GM18526 (cell line): ENCODE results near the gene TMEM151A.

ENCODE experiments used
- POLR2A ChIP-seq: IDR thresholded peaks from 3 replicates; pipeline ENCODE4 v1.6.1; 2011; ENCODE audit not compliant: insufficient read length; ENCODE audit errors: extremely low read depth

The TMEM151A gene

DNA sequence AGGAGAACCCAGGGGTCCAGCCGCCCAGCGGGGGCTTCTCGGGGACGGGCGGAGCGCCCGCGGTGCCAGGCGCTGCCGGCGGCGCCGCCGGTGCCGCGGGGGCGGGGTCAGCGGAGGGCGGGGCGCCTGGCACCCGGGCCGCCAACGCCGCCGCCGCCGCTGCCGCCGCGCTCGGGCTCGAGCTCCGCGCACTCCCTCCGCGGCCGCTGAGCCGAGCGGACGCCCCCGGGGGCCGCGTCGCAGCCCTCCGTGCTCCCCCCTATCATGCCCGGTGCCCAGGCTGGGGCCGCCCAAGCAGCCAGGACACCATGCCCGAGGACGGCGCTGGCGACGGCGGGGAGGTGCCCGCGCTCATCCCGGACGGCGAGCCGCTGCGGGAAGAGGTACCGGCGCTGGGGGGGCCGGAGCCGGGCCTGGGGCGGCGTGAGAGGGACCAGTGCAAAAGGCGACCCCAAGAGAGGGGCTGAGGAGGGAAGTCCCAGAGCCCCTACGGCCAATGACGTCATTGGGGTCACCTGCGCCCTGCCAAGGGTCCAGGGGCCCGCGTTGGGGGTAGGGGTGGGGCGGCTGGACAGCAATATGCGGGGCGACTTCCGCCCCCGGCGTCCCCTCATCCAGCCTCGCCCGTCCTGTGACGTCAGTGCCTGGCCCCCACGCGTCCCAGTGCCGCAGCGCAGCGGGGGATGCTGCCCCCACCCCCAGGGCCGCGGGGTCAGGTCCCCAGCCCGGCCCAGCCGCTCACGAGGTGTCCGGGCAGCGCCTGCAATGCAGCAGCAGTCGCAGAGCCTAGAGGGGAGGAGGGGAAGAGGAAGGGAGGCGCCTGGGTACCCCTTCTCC lies at the start of gene TMEM151A:
TSS of gene TMEM151A (plus strand) at position 189 of the 837 bp plus-strand sequence. CDS start at position 309, 120 bp downstream.
- no peak for TF ChIP-seq POLR2A

DNA sequence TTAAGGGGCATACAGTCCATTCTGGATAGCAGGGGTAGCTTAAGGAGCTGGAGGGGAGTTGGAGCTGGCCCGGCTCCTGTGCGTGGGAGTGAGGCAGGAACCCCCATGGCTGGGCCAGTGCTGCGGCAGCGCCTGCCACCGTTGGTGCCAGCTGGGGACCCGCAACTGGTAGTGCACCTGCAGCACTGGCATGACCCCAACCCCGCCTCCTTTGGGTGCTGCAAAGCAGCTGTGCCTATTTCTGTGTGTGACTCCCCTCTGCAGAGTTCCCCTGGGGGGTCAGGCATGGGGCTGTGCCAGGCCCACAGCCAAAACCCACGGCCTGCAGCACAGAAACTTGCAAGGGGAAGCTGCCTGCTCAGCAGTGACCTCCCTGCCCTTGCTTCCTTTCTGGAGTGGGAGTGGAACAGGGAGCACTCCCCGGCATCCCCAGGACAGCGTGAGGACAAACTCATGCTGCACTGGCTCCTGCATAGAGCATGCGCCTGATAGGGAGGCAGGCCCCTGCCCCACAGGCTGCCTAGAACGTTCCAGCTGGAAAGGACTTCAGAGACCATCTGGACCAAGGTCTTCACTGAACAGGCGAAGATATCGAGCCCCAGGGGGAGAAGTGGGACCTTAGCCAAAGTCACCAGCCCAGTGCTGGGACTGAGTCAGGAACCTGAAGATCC lies 49.5 kb upstream of the TMEM151A start:
- no peak for TF ChIP-seq POLR2A

DNA sequence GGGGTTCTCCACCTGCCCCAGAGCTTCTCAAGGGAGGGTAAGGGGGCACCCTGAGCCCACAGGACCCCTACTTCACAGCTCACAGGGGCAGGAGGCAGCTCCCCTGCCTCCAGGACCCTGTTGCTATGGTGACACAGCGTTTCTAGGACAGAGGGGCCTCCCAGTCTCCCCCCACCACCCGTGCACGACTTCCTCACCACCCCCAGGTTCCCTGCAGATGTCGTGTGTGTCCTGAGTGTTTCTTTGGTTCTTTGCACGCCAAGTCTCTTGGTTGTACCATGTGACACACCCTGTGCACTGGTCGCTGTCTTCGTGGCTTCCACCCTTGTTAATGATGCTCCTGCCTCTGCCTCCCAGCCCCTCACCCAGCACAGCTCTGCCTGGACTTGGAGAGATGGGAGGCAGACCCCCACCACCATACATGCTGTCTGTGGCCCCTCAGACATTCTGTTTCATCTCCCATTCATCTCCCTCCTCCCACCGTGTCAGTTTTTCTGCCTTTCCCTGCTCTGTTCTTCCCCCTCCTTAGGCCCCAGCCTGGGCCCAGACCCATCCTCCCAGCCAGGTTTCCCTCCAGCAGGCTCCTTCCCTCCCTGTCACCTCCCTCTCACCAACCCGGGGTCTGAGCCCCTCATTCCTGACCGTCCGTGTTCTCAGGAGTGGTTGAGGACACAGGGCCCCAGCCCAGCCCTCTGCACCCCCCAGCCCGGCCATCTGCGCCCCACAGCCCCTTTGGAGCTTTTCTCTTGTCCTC lies 47.7 kb upstream of the TMEM151A start:
- TF ChIP-seq POLR2A = no peak

DNA sequence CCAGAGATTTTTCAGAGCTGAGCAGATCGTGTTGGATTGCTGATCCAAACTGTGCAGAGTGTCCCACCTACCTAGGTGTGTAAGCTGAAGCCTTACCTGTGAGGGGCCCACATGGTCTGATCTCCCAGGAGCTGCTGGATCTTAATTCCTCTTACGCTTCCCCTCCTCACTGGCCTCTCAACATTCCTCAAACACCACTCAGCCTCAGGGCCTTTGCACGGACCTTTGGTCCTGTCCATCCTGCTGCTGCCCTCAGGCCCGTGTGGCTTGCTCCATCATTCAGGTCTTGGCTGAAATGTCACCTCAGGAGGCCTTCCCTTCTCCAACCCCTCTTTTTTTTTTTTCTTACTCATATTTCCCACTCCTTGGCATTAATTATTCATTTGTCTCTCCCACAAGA lies 44.4 kb upstream of the TMEM151A start:
- TF ChIP-seq POLR2A = no peak

DNA sequence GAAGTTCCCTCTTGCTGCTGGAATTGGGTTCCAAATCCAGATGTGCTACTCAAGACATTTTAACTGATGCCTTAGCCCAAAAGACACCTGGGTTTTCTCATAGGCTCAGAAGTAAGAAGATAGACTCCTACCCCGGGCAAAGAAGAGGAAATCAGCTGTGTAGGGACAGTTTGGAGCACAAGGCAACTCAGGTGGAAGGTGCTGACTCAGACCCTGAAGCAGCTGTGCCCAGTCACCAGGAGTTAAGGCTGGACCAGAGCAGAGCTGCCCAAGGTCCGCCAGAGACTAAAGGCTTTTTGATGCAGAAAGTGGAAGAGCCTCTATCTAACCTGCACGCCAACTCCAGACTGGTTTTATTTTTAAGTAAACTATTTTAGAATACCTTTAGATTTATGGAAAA lies 43.9 kb upstream of the TMEM151A start:
- TF ChIP-seq POLR2A = no peak

DNA sequence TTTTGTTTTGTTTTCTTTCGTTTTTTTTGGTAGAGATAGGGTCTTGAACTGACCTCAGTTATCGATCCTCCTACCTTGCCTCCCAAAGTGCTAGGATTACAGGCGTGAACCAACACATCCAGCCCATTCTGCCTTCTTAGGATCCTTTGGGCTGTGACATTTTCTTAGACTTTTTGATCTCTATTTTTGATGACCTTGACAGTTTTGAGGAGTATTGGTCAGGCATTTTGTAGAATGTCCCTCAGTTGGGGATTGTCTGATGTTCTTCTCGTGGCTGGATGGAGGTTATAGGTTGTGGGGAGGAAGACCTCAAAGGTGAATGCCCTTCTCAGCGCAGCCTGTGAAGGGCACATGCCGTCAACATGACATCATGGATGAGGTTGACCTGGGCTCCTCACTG lies 42.8 kb upstream of the TMEM151A start:
- TF ChIP-seq POLR2A = no peak

DNA sequence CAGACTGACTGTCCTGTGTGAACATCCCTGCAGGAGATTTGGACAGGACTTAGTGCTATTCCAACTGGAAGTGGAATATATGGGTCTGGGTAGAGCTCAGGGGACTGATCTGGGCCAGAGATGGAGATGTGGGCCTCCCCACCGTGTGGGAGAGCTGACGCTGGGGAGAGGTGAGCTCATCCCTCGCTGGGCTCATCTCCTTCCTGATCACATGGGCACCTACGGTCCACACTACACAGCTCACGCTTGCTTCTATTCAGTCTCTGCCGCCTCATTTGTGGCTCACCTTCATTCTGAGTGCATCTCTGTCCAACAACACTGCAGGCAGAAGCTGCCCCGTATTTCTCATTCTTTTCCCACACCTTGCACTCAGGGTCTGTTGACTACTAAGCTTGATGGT lies 39.9 kb upstream of the TMEM151A start:
- TF ChIP-seq POLR2A = no peak

DNA sequence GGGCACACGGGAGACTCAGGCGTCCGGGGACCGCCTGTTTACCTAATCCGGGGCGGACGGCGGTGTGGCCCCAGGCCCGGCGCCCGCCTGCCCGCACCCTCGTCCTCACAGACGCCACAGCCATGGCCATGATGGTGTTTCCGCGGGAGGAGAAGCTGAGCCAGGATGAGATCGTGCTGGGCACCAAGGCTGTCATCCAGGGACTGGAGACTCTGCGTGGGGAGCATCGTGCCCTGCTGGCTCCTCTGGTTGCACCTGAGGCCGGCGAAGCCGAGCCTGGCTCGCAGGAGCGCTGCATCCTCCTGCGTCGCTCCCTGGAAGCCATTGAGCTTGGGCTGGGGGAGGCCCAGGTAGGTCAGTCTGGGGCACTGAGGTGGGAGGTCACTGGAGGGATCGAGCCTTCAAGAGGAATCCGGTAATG lies 33.2 kb upstream of the TMEM151A start:
- TF ChIP-seq POLR2A = no peak

DNA sequence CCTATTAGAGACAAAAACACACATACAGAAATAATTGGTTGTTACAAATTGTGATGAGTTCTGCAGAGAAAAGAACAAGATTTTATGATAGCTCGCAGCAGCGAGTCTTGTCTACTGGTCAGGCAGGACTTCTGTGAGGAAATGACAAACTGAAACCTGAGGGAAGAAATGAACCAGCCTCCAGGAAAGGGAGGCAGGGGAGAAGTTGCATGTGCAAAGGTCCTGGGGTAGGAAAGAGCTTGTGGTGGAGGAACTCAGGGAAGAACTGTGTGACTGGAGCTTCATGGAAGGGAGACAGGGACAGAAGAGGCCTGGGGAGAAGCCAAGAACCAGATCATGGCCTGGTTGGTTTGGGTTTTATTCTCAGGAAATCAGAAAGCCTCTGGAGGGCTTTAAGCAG lies 32.5 kb upstream of the TMEM151A start:
- no peak for TF ChIP-seq POLR2A

DNA sequence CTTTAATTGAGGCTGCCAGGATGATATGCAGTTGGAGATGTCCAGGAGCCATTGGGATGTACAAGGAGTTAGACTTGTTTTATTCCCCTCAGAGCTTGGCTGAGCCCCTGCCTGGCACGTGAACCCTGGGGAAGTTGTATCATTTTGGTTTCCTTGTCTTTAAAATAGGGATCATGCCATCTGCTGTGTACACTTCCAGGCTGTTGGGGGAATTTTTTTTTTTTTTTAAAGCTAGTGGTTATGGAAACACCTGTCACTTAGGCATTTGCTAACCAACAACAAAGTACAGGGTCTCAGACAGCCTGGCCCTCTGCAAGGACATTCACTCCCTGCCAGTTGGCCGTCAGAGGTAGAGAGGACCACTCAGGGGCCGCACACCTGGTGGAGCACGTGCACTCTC lies 31.7 kb upstream of the TMEM151A start:
- TF ChIP-seq POLR2A = no peak

DNA sequence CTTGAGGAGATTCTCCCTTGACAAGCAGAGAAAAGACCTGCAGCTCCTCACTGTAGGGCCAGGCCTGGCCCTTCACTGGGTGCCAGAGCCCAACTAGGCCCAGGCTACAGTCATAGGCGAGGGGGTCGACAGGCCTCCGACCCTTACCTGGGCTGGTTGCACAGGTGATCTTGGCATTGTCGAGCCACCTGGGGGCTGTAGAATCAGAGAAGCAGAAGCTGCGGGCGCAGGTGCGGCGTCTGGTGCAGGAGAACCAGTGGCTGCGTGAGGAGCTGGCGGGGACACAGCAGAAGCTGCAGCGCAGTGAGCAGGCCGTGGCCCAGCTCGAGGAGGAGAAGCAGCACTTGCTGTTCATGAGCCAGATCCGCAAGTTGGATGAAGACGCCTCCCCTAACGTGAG lies 30.1 kb upstream of the TMEM151A start:
- no peak for TF ChIP-seq POLR2A

DNA sequence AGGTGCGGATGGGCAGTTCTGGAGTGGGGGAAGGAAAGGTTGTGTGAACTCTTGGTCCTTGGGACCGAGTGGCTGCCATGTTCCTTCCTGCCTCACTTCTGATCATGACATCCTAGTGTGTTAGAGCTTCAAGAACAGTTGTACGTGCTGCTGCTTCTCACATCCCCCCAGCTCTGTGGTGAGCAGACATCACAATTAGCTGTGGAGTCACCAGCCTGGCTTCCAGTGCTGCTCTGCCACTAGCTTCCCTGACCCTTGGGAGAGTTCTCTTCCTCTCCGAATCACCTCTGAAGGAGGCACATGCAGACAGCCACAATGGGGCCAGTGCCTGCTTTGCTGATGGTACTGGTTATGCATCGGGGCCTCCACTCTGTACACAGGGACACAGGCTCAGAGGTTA lies 29.5 kb upstream of the TMEM151A start:
- TF ChIP-seq POLR2A = no peak

DNA sequence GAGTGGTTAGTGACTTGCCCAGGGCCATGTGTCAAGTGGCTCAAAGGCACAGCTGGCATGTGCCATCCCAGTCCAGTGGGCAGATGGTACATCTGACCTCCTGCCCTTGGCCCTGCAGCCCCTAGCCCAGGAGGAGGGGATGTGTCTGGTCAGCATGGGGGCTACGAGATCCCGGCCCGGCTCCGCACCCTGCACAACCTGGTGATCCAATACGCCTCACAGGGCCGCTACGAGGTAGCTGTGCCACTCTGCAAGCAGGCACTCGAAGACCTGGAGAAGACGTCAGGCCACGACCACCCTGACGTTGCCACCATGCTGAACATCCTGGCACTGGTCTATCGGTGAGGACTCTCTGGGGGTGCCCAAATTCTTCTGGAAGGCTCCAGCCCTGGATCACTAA lies 29.0 kb upstream of the TMEM151A start:
- no peak for TF ChIP-seq POLR2A

DNA sequence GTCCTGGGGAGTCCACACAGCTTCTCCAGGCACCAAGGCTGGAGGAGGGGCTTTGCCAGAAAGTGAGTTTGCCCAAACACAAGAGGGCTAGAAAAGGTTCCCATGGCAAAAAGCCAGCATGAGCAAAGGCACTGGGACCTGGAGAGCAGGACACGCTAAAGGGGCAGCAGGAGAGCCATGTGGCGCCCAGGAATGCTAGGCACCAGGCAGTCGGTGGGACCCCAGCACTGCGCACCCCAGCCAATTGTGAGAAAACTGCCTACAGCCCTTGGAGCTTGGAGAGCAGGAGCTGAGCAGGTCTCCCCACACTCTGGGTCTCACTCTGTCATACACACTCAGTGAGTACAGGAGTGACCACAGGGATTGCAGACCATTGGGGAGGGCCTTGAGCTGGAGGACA lies 28.5 kb upstream of the TMEM151A start:
- no peak for TF ChIP-seq POLR2A

DNA sequence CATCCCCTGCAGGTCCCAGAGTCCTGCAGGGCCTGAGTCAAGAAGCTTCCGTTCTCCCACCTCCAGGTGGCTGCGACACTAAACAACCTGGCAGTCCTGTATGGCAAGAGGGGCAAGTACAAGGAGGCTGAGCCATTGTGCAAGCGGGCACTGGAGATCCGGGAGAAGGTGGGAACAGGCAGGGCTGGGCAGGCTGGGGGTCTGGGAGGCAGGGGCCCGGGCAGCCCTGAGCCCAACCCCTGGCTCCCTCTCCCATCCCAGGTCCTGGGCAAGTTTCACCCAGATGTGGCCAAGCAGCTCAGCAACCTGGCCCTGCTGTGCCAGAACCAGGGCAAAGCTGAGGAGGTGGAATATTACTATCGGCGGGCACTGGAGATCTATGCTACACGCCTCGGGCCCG lies 27.9 kb upstream of the TMEM151A start:
- TF ChIP-seq POLR2A = no peak

DNA sequence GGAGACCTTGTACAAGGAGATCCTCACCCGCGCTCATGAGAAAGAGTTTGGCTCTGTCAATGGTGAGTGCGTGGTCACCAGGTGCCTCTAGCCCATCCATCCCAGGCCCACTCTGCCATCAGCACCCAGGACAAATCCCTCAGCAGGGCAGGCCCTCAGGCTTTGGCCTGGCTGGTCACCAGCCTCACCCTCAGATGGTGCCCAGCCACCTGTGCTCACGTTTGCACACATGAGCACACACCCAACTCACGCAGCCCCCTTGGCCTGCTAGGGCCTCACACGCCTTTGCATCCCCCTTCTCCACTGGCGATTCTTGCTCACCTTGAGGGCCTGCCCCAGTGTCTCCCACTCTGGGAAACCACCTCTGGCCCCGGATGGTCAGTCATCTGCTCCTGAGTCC lies 27.3 kb upstream of the TMEM151A start:
- no peak for TF ChIP-seq POLR2A
